C4-2B (cell line): Measurements from ENCODE around the gene IQCC.

Experiments
- ZFX ChIP-seq: fragments of 450-650 bp; IDR thresholded peaks from 2 replicates; pipeline ENCODE4 v1.6.1; 2017
- TF ChIP-seq, protein P1 (sequence below): fragments of 450-650 bp; conservative IDR thresholded peaks from 2 replicates; pipeline ENCODE4 v1.5.1; 2017; ENCODE audit warnings: mild to moderate bottlenecking

GRCh38 chr1:32228771-32229170, 23.3 kb downstream of the IQCC start:
- TF ChIP-seq, protein P1, sequence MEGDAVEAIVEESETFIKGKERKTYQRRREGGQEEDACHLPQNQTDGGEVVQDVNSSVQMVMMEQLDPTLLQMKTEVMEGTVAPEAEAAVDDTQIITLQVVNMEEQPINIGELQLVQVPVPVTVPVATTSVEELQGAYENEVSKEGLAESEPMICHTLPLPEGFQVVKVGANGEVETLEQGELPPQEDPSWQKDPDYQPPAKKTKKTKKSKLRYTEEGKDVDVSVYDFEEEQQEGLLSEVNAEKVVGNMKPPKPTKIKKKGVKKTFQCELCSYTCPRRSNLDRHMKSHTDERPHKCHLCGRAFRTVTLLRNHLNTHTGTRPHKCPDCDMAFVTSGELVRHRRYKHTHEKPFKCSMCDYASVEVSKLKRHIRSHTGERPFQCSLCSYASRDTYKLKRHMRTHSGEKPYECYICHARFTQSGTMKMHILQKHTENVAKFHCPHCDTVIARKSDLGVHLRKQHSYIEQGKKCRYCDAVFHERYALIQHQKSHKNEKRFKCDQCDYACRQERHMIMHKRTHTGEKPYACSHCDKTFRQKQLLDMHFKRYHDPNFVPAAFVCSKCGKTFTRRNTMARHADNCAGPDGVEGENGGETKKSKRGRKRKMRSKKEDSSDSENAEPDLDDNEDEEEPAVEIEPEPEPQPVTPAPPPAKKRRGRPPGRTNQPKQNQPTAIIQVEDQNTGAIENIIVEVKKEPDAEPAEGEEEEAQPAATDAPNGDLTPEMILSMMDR = no peak
- TF ChIP-seq ZFX = no peak
